ENCODE data around the gene SMIM35. TPM values are rescaled to one million over a fixed set of nuclear protein-coding genes. Genes with fewer than 3 reads are reported as not detected.

The SMIM35 gene
- total and polyA plus RNA-seq, 2 of the 4 experiments (the other 2 are of a cell fraction), result not detected

DNA sequence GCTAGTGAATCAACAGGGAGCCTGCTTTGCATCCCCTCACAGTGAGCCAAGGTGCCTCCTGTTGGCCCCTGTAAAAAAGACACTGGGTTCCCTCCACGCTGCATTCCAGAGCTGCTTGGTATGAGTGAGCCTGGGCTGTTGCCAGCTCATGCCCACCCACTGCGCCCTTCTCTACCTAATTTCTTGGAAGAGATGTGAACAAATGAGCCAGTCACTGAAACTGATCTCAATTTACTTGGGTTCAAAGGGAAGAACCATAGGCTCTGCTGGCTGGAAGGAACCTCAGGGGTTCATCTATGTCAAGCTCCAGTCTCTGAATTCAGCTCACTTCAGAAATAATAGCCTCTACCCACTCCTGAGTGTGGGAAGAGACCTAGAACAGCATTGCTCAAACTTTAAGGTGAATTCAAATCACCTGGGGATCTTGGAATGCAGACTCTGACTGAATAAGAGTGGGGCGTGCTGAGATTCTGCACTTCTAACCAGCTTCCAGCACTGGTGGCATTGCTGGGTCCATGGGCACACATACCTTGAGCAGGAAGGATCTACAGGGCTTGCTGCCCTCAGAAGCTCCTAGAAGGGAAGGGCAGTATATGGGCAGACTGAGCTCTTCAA is 15.2 kb downstream of the SMIM35 start:
- Histone ChIP-seq H3K4me1 (ENCODE audit: control insufficient read depth, insufficient read depth, low read length) (no peaks in the 10 kb centered on the region), H4K5ac (ENCODE audit: low read depth, low read length) (no peak overlapping the region), H2AK9ac (replicated peaks; ENCODE audit: low read depth, low read length, poor library complexity) (no peak overlapping the region), H3K9ac (ENCODE audit: low read depth, low read length) (no peak overlapping the region), H2BK20ac (ENCODE audit: low read depth, low read length) (no peak overlapping the region), H3K27me3 (ENCODE audit: control insufficient read depth, insufficient read depth, low read length) (no peaks in the 10 kb centered on the region; the same call in none of the 2 replicates), H3K79me1 (ENCODE audit: low read depth in 1 of 2, low read length in 2 of 2) (no peaks in the 10 kb centered on the region), H3K4ac (ENCODE audit: low read depth, low read length) (no peak overlapping the region), H3K27ac (ENCODE audit: insufficient read depth, low read length) (no peak overlapping the region), H4K8ac (ENCODE audit: low read depth in 2 of 2, low read length in 2 of 2) (no peak overlapping the region), H2AK5ac (ENCODE audit: low read depth, low read length) (no peak overlapping the region), H3K23ac (ENCODE audit: low read depth, low read length) (no peak overlapping the region), H3K4me2 (ENCODE audit: low read depth, low read length) (no peak overlapping the region), H3K56ac (ENCODE audit: extremely low read depth, insufficient read depth, low read length) (no peak overlapping the region), H4K20me1 (ENCODE audit: insufficient read depth, low read length) (no peaks in the 10 kb centered on the region), H3K9me3 (ENCODE audit: control insufficient read depth, insufficient read depth, low read length) (no peaks in the 10 kb centered on the region), H4K91ac (ENCODE audit: insufficient read depth, low read depth, low read length) (no peak overlapping the region), H3K14ac (replicated peaks; ENCODE audit: low read depth, low read length) (no peak overlapping the region), H2BK120ac (ENCODE audit: low read depth, low read length) (no peak overlapping the region), H2BK5ac (ENCODE audit: low read depth, low read length, poor library complexity, severe bottlenecking) (no peak overlapping the region), H3K18ac (ENCODE audit: low read depth, low read length) (no peak overlapping the region), H3K9me1 (ENCODE audit: insufficient read depth, low read length) (no peaks in the 10 kb centered on the region), H2AFZ (replicated peaks; ENCODE audit: low read length, poor library complexity) (no peak overlapping the region), H2BK15ac (ENCODE audit: low read depth, low read length) (no peak overlapping the region), H3K4me3 (ENCODE audit: insufficient read depth, low read depth, low read length) (no peak overlapping the region), H3K36me3 (ENCODE audit: control insufficient read depth, insufficient read depth, low read length) (no peaks in the 10 kb centered on the region)
- intact Hi-C loops (cut with micrococcal nuclease) (no loop called here), dilution Hi-C loops (cut with HindIII; ENCODE audit: low sequenced_read_pairs, unreplicated experiment) (no loop called here), in situ Hi-C loops (cut with MboI; ENCODE audit: low sequenced_read_pairs) (no loop called here)
- CTCF ChIA-PET, result no interaction called here
- DNase-seq (no peak), ATAC-seq (ENCODE audit: low read depth) (no peak)
- no TSS peak for BruUV-seq (replicated peaks)
- POLR2A ChIA-PET (ENCODE audit: unreplicated experiment), result no interaction called here
- no CpG with 5 or more reads among the region's 3 CpGs for WGBS, 2 experiments (ENCODE audit: extremely low coverage in 2 of 2, insufficient read length in 1 of 2)
- TF ChIP-seq MAFK (IDR thresholded peaks at IDR 0.05; ENCODE audit: low read depth, low read length), result no peak
- TF ChIP-seq MAZ (IDR thresholded peaks at IDR 0.05; ENCODE audit: borderline replicate concordance, low read depth, low read length), result no peak
- TF ChIP-seq FOS (IDR thresholded peaks at IDR 0.05; ENCODE audit: low read depth, low read length), result no peak
- no peak for TF ChIP-seq POLR2A (IDR thresholded peaks at IDR 0.05; ENCODE audit: low read depth, low read length)
- TF ChIP-seq CHD1 (IDR thresholded peaks at IDR 0.05; ENCODE audit: low read depth, low read length), result no peak
- TF ChIP-seq, protein P1, sequence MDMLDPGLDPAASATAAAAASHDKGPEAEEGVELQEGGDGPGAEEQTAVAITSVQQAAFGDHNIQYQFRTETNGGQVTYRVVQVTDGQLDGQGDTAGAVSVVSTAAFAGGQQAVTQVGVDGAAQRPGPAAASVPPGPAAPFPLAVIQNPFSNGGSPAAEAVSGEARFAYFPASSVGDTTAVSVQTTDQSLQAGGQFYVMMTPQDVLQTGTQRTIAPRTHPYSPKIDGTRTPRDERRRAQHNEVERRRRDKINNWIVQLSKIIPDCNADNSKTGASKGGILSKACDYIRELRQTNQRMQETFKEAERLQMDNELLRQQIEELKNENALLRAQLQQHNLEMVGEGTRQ (IDR thresholded peaks at IDR 0.05; ENCODE audit: low read depth, low read length), result no peak
- TF ChIP-seq RCOR1 (IDR thresholded peaks at IDR 0.05; ENCODE audit: insufficient replicate concordance, low read length), result no peak
- no peak for TF ChIP-seq SMC3 (IDR thresholded peaks at IDR 0.05; ENCODE audit: low read depth, low read length)
- TF ChIP-seq NFE2L2 (IDR thresholded peaks at IDR 0.05; ENCODE audit: low read depth, low read length), result no peak
- TF ChIP-seq MXI1 (IDR thresholded peaks at IDR 0.05; ENCODE audit: borderline replicate concordance, low read depth, low read length), result no peak
- TF ChIP-seq CEBPB (IDR thresholded peaks at IDR 0.05; ENCODE audit: low read depth, low read length), result no peak
- TF ChIP-seq RAD21 (IDR thresholded peaks at IDR 0.05; ENCODE audit: low read length), result no peak
- TF ChIP-seq RFX5 (IDR thresholded peaks at IDR 0.05; ENCODE audit: low read depth, low read length), result no peak
- TF ChIP-seq, protein P2, sequence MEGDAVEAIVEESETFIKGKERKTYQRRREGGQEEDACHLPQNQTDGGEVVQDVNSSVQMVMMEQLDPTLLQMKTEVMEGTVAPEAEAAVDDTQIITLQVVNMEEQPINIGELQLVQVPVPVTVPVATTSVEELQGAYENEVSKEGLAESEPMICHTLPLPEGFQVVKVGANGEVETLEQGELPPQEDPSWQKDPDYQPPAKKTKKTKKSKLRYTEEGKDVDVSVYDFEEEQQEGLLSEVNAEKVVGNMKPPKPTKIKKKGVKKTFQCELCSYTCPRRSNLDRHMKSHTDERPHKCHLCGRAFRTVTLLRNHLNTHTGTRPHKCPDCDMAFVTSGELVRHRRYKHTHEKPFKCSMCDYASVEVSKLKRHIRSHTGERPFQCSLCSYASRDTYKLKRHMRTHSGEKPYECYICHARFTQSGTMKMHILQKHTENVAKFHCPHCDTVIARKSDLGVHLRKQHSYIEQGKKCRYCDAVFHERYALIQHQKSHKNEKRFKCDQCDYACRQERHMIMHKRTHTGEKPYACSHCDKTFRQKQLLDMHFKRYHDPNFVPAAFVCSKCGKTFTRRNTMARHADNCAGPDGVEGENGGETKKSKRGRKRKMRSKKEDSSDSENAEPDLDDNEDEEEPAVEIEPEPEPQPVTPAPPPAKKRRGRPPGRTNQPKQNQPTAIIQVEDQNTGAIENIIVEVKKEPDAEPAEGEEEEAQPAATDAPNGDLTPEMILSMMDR (conservative IDR thresholded peaks at IDR 0.05; ENCODE audit: low read depth, low read length), result no peak
- TF ChIP-seq, protein P3, sequence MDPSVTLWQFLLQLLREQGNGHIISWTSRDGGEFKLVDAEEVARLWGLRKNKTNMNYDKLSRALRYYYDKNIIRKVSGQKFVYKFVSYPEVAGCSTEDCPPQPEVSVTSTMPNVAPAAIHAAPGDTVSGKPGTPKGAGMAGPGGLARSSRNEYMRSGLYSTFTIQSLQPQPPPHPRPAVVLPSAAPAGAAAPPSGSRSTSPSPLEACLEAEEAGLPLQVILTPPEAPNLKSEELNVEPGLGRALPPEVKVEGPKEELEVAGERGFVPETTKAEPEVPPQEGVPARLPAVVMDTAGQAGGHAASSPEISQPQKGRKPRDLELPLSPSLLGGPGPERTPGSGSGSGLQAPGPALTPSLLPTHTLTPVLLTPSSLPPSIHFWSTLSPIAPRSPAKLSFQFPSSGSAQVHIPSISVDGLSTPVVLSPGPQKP (IDR thresholded peaks at IDR 0.05; ENCODE audit: borderline replicate concordance, low read depth, low read length), result no peak
- no peak for TF ChIP-seq BHLHE40 (IDR thresholded peaks at IDR 0.05; ENCODE audit: low read depth, low read length)
